Testis (tissue), 3 donors: ENCODE results near the gene FBXO24. TPM values are rescaled to one million over a fixed set of nuclear protein-coding genes. Genes with fewer than 3 reads are reported as not detected.

ENCODE experiments used
- DNase-seq: peaks from one replicate; pipeline ENCODE4 v3.0.0-alpha.2; 2019
- H3K27ac ChIP-seq, 2 donors: fragments of 200-600 bp; sonication (generic); one replicate each; pipeline ENCODE4 v1.5.1; 2019
- H3K27me3 ChIP-seq: fragments of 200-600 bp; sonication (generic); one replicate; pipeline ENCODE4 v1.5.1; 2019
- H3K36me3 ChIP-seq: fragments of 200-600 bp; sonication (generic); one replicate; pipeline ENCODE4 v1.5.1; 2017; ENCODE audit warnings: low read depth; ENCODE audit errors: missing control alignments
- H3K4me1 ChIP-seq: fragments of 200-600 bp; sonication (generic); one replicate; pipeline ENCODE4 v1.5.1; 2019
- H3K4me3 ChIP-seq, 2 donors: fragments of 200-600 bp; sonication (generic); one replicate each; pipeline ENCODE4 v1.5.1; 2017 to 2019
- H3K9me3 ChIP-seq: fragments of 200-600 bp; sonication (generic); one replicate; pipeline ENCODE4 v1.5.1; 2017
- CTCF ChIP-seq, 3 experiments: fragments of 450-650 bp in 2 of 3; fragments of 200-600 bp in 1 of 3; sonication (generic) in 1 of 3; IDR thresholded peaks; one replicate each; pipeline ENCODE4 v1.5.1; 2016 to 2019; ENCODE audit warnings: antibody characterized with exemption in 3 of 3, mild to moderate bottlenecking in 2 of 3, moderate library complexity in 1 of 3
- POLR2A ChIP-seq: fragments of 450-650 bp; IDR thresholded peaks from one replicate; pipeline ENCODE4 v1.6.1; 2017; ENCODE audit warnings: antibody characterized with exemption, mild to moderate bottlenecking, moderate library complexity
- WGBS, 2 donors: methylation state at CpG; one replicate each; pipeline ENCODE4 v1.1.5; 2018; 5-methylcytosine and 5-hydroxymethylcytosine counted together
- intact Hi-C: fragments of 100-400 bp; cut with DNase I; formaldehyde crosslinking; loops from one replicate; pipeline ENCODE4 v1.15.1; 2023; ENCODE audit warnings: low total_unique reads
- polyA plus RNA-seq: library from polyadenylated mRNA; stranded (reverse); fragments of 350-450 nt; fragmentation: Illumina TruSeq; extraction: RNeasy Lipid Tissue Mini Kit (QIAGEN cat#74804); gene quantifications from one replicate; pipeline ENCODE4 v1.2.3, GENCODE V29; 2014; ENCODE audit warnings: low read depth, low replicate concordance; ENCODE audit not compliant: insufficient read depth
- total RNA-seq, 2 donors: library from RNA; depleted of rRNA; stranded (reverse); fragments of >200 nt; gene quantifications; one replicate each; pipeline ENCODE4 v1.2.3, GENCODE V29; 2016

The FBXO24 gene
- total and polyA plus RNA-seq, 3 donors from 2014 or later: 37.5 to 112 (median 74.5) TPM

GRCh38 chr7:100604028-100604975, 18.2 kb downstream of the FBXO24 start:
- DNase-seq: peak; percentile 68
- Histone ChIP-seq H3K36me3 (no peaks in the 10 kb centered on the region), H3K27me3 (no peaks in the 10 kb centered on the region), H3K4me3 (peak overlapping the region; percentile 56 to 62), H3K9me3 (no peaks in the 10 kb centered on the region), H3K27ac (peak overlapping the region; percentile 79 to 81), H3K4me1 (peaks cover 35% of the 10 kb centered on the region)
- TF ChIP-seq POLR2A (no peak), CTCF (IDR thresholded peaks at IDR 0.05) (peak; percentile 2 to 26 (median 19))
- intact Hi-C loops: no loop called here
- 0 to 1% methylated on average over 47 to 55 of the region's 70 CpGs for WGBS, 2 donors

- Histone ChIP-seq H3K27me3 (no peaks in the 10 kb centered on the region), H3K36me3 (no peaks in the 10 kb centered on the region), H3K4me3 (peak overlapping the region; percentile 56 to 62), H3K4me1 (peaks cover 30% of the 10 kb centered on the region), H3K27ac (peak overlapping the region; percentile 79 to 81), H3K9me3 (no peaks in the 10 kb centered on the region)
- DNase-seq: no peak
- intact Hi-C loops: no loop called here
- 17 to 22% methylated on average over 34 to 64 of the region's 68 CpGs for WGBS, 2 donors
- TF ChIP-seq CTCF (IDR thresholded peaks at IDR 0.05) (no peak), POLR2A (no peak)
Measured at GRCh38 chr7:100604976-100605911, 19.1 kb downstream of the FBXO24 start.

GRCh38 chr7:100606313-100606712, 20.2 kb downstream of the FBXO24 start:
- H3K4me1 ChIP-seq: peaks cover 29% of the 10 kb centered on the region
- 81 to 86% methylated on average over 12 of the region's 12 CpGs for WGBS, 2 donors
- no peaks in the 10 kb centered on the region for H3K36me3 ChIP-seq
- H3K27ac ChIP-seq: no peak overlapping the region
- no peak for DNase-seq
- TF ChIP-seq CTCF (IDR thresholded peaks at IDR 0.05) (no peak), POLR2A (no peak)
- no peaks in the 10 kb centered on the region for H3K27me3 ChIP-seq
- H3K4me3 ChIP-seq: no peak overlapping the region
- intact Hi-C loops: no loop called here
- no peaks in the 10 kb centered on the region for H3K9me3 ChIP-seq

- Histone ChIP-seq H3K27ac (no peak overlapping the region), H3K9me3 (no peaks in the 10 kb centered on the region), H3K4me3 (no peak overlapping the region), H3K36me3 (no peaks in the 10 kb centered on the region), H3K27me3 (no peaks in the 10 kb centered on the region), H3K4me1 (peaks cover 28% of the 10 kb centered on the region)
- intact Hi-C loops: no loop called here
- TF ChIP-seq POLR2A (no peak), CTCF (IDR thresholded peaks at IDR 0.05) (no peak)
- no peak for DNase-seq
- 83 to 89% methylated on average over 6 to 8 of the region's 8 CpGs for WGBS, 2 donors
Measured at GRCh38 chr7:100607111-100607510, 21.0 kb downstream of the FBXO24 start.
